ENCODE results near the gene ZNF17.

DNA sequence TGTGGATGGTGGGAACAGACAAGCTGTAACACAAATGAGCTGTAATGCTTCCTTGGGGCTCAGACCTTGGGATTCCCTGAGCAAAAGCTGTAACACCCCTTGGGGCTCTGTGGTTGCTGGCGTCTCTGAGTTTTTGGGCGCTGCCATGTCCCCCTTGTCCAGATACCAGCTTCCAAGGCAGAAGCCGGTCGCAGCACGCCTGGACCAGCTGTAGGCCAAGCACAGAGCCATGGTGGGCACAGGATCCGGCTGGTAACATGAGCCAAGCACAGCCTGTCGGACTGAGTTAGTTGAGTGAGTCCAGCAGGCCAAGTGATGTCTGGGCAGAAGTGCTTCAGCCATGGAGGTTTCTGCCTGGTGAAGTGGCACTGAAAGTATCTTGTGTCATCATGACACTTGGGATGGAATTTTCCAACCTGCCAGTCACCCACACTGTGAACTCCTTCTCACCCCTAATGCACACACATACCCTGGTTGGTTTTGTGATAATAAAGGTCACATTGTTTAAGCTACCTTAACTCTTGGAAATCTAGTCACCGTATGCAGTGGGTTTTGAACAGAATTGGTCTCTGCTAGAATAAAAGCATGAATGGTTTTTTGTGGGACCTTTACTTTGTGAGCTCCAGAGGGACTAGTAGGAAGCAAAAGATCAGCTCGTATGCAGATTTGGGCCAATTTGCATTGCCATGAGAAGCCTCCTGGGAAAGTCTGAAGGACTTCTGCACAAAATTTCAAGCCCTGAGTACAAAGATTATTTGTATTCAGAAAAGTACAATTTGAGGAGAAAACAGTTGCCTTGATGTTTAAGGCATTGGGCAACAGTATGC lies 7.0 kb upstream of the ZNF17 start:
- no peak for TF ChIP-seq CTCF (IDR thresholded peaks at IDR 0.05)
- no peak for TF ChIP-seq POLR2A (IDR thresholded peaks at IDR 0.05)
- no peak for TF ChIP-seq POLR2AphosphoS5 (IDR thresholded peaks at IDR 0.05)
- no peak for TF ChIP-seq EP300 (IDR thresholded peaks at IDR 0.05)

Measured in stomach (tissue), 4 donors.